H1 (cell line): Measurements from ENCODE around the gene PEX14. TPM values are rescaled to one million over a fixed set of nuclear protein-coding genes. Genes with fewer than 3 reads are reported as not detected.

Source experiments
- CTCF ChIA-PET: fragments of 300-600 bp; sonication (Branson Sonifier 250); formaldehyde crosslinking; loops from one replicate; lab custom pipeline; 2021; ENCODE audit not compliant: partially characterized antibody; lab: Charles Lee
- POLR2A ChIA-PET: fragments of 300-600 bp; sonication (Branson Sonifier 250); formaldehyde crosslinking; loops from one replicate; lab custom pipeline; 2021; ENCODE audit warnings: inconsistent platforms; ENCODE audit not compliant: partially characterized antibody; lab: Charles Lee
- DNase-seq, 2 experiments: peaks; one replicate each; pipeline versions ENCODE4 v3.0.0 to v3.0.0-alpha.2; 2010 to 2022; ENCODE audit warnings: low spot score in 2 of 2, low read depth in 1 of 2, mixed read lengths in 1 of 2
- FAIRE-seq: peaks from 2 replicates; lab custom pipeline; 2011; peaks lifted over from hg19 to GRCh38; lab: Jason Lieb, UNC
- H2AFZ ChIP-seq: 2 replicates; pipeline ENCODE4 v1.8.1; 2012; ENCODE audit warnings: low read length, inconsistent platforms
- H2AK5ac ChIP-seq: 2 replicates; pipeline ENCODE4 v1.6.1; 2013; ENCODE audit warnings: low read depth, low read length
- H2BK120ac ChIP-seq: replicated peaks from 2 replicates; pipeline ENCODE3; 2013; ENCODE audit warnings: low read depth, low read length, inconsistent platforms
- H2BK12ac ChIP-seq: 2 replicates; pipeline ENCODE4 v1.6.1; 2013; ENCODE audit warnings: low read depth, low read length
- H2BK15ac ChIP-seq: 2 replicates; pipeline ENCODE4 v1.6.1; 2013; ENCODE audit warnings: low read length
- H2BK20ac ChIP-seq: 2 replicates; pipeline ENCODE4 v1.6.1; 2013; ENCODE audit warnings: low read length
- H2BK5ac ChIP-seq: 2 replicates; pipeline ENCODE4 v1.6.1; 2013; ENCODE audit warnings: low read depth, low read length
- H3K14ac ChIP-seq: 2 replicates; pipeline ENCODE4 v1.6.1; 2013; ENCODE audit warnings: inconsistent platforms; ENCODE audit not compliant: insufficient read length
- H3K18ac ChIP-seq: 2 replicates; pipeline ENCODE4 v1.6.1; 2013; ENCODE audit warnings: low read length; ENCODE audit errors: extremely low read depth
- H3K23ac ChIP-seq: 2 replicates; pipeline ENCODE4 v1.6.1; 2013; ENCODE audit warnings: inconsistent platforms; ENCODE audit not compliant: insufficient read length
- H3K23me2 ChIP-seq: 2 replicates; pipeline ENCODE4 v1.6.1; 2013; ENCODE audit warnings: low read depth, low read length
- H3K27ac ChIP-seq: 2 replicates; pipeline ENCODE4 v1.6.1; 2011; ENCODE audit warnings: low read depth, low read length, inconsistent platforms
- H3K27me3 ChIP-seq, 4 experiments: replicated peaks in 1 of 4; 1 replicate in 1 of 4; 2 replicates in 3 of 4; pipeline versions ENCODE4 v1.6.1 to v1.8.1; 2011 to 2013; ENCODE audit warnings: low read length in 3 of 4, mild to moderate bottlenecking in 3 of 4, inconsistent platforms in 2 of 4, mixed read lengths in 2 of 4, moderate library complexity in 1 of 4; ENCODE audit not compliant: control insufficient read depth in 3 of 4, insufficient read depth in 3 of 4; ENCODE audit errors: extremely low read depth in 1 of 4
- H3K36me3 ChIP-seq, 4 experiments: 2 replicates each; pipeline versions ENCODE4 v1.6.1 to v1.8.1; 2011 to 2013; ENCODE audit warnings: mild to moderate bottlenecking in 4 of 4, low read length in 3 of 4, moderate library complexity in 2 of 4, control low read depth in 1 of 4, inconsistent platforms in 1 of 4; ENCODE audit not compliant: insufficient read depth in 4 of 4, control insufficient read depth in 2 of 4
- H3K4ac ChIP-seq: replicated peaks from 2 replicates; pipeline ENCODE3; 2013; ENCODE audit warnings: low read length, low read depth, mixed read lengths, inconsistent platforms; ENCODE audit not compliant: insufficient read length
- H3K4me1 ChIP-seq, 4 experiments: replicated peaks in 1 of 4; 1 replicate in 1 of 4; 2 replicates in 3 of 4; pipeline versions ENCODE4 v1.6.1 to v1.8.1; 2011 to 2013; ENCODE audit warnings: low read length in 3 of 4, inconsistent platforms in 2 of 4, mixed read lengths in 1 of 4; ENCODE audit not compliant: insufficient read depth in 4 of 4, control insufficient read depth in 3 of 4
- H3K4me2 ChIP-seq, 2 experiments: 2 replicates each; pipeline versions ENCODE4 v1.6.1 to v1.8.1; 2011 to 2013; ENCODE audit warnings: low read depth in 2 of 2, low read length in 2 of 2, control low read depth in 1 of 2, inconsistent platforms in 1 of 2, mild to moderate bottlenecking in 1 of 2; ENCODE audit not compliant: insufficient read depth in 1 of 2
- H3K4me3 ChIP-seq, 4 experiments: fragments of 200-600, 300-600 bp in 1 of 4; sonication (generic), shearing (Covaris generic), sonication (Bioruptor Twin) in 1 of 4; 2 replicates each; pipeline versions ENCODE4 v1.5.1 to v1.8.1; 2011 to 2016; ENCODE audit warnings: low read length in 4 of 4, low read depth in 3 of 4, control low read depth in 2 of 4, inconsistent platforms in 2 of 4, mild to moderate bottlenecking in 2 of 4, mixed read lengths in 1 of 4, moderate library complexity in 1 of 4; ENCODE audit not compliant: insufficient read depth in 2 of 4; ENCODE audit errors: extremely low read depth in 1 of 4
- H3K56ac ChIP-seq: replicated peaks from 2 replicates; pipeline ENCODE3; 2013; ENCODE audit warnings: low read depth, mild to moderate bottlenecking, mixed read lengths, low read length, inconsistent platforms; ENCODE audit not compliant: insufficient read length
- H3K79me1 ChIP-seq: 2 replicates; pipeline ENCODE4 v1.6.1; 2013; ENCODE audit warnings: low read depth, low read length, control low read depth
- H3K79me2 ChIP-seq, 2 experiments: 2 replicates each; pipeline versions ENCODE4 v1.6.1 to v1.8.1; 2012 to 2013; ENCODE audit warnings: low read length in 2 of 2, mild to moderate bottlenecking in 2 of 2, inconsistent platforms in 1 of 2; ENCODE audit not compliant: insufficient read depth in 2 of 2, control insufficient read depth in 1 of 2
- H3K9ac ChIP-seq, 4 experiments: replicated peaks in 1 of 4; 1 replicate in 1 of 4; 2 replicates in 3 of 4; pipeline versions ENCODE4 v1.6.1 to v1.8.1; 2011 to 2013; ENCODE audit warnings: low read depth in 3 of 4, low read length in 3 of 4, control low read depth in 2 of 4, mild to moderate bottlenecking in 2 of 4, moderate library complexity in 2 of 4, inconsistent platforms in 1 of 4; ENCODE audit errors: extremely low read depth in 1 of 4
- H3K9me3 ChIP-seq, 2 experiments: 2 replicates each; pipeline versions ENCODE4 v1.6.1 to v1.8.1; 2012 to 2013; ENCODE audit warnings: mild to moderate bottlenecking in 2 of 2, moderate library complexity in 2 of 2, control low read depth in 1 of 2, inconsistent platforms in 1 of 2, low read depth in 1 of 2, low read length in 1 of 2, mixed read lengths in 1 of 2; ENCODE audit not compliant: insufficient read depth in 2 of 2
- H4K20me1 ChIP-seq, 2 experiments: replicated peaks in 1 of 2; 2 replicates each; pipeline versions ENCODE3 to v1.8.1; 2011 to 2013; ENCODE audit warnings: inconsistent platforms in 2 of 2, low read length in 2 of 2, mild to moderate bottlenecking in 1 of 2; ENCODE audit not compliant: insufficient read depth in 2 of 2, control insufficient read depth in 1 of 2
- H4K5ac ChIP-seq: 2 replicates; pipeline ENCODE4 v1.6.1; 2013; ENCODE audit warnings: low read length, low read depth, mixed read lengths, inconsistent platforms; ENCODE audit not compliant: insufficient read length
- H4K8ac ChIP-seq: 2 replicates; pipeline ENCODE4 v1.8.0; 2013; ENCODE audit warnings: mild to moderate bottlenecking, moderate library complexity, low read length, inconsistent platforms; ENCODE audit not compliant: insufficient read depth; ENCODE audit errors: extremely low read depth
- H4K91ac ChIP-seq: replicated peaks from 2 replicates; pipeline ENCODE3; 2013; ENCODE audit warnings: low read length, mixed read lengths, inconsistent platforms; ENCODE audit not compliant: insufficient read length
- CBX5 ChIP-seq: fragments of 300-800, 300-1000 bp; sonication (generic); IDR thresholded peaks from 2 replicates; pipeline ENCODE4 v1.7.1; 2016; ENCODE audit warnings: antibody characterized with exemption, low read length, low read depth
- EZH2 ChIP-seq: fragments of 200-600 bp; sonication (generic); IDR thresholded peaks from 2 replicates; pipeline ENCODE4 v1.7.1; 2012; ENCODE audit warnings: low read depth, mild to moderate bottlenecking, moderate library complexity, low read length, inconsistent platforms; ENCODE audit not compliant: severe bottlenecking
- KDM5A ChIP-seq: fragments of 200-600 bp; IDR thresholded peaks from 2 replicates; pipeline ENCODE4 v1.7.1; 2012; ENCODE audit warnings: mild to moderate bottlenecking, low read length, inconsistent platforms, mixed read lengths
- RBBP5 ChIP-seq: IDR thresholded peaks from 2 replicates; pipeline ENCODE4 v1.7.1; 2012; ENCODE audit warnings: low read depth, mild to moderate bottlenecking, inconsistent platforms, low read length, moderate library complexity, borderline replicate concordance
- SIN3A ChIP-seq, 2 experiments: IDR thresholded peaks in 1 of 2; conservative IDR thresholded peaks in 1 of 2; 2 replicates each; pipeline ENCODE4 v1.6.1; 2011 to 2012; ENCODE audit warnings: low read length in 2 of 2, improper control_type of control experiment in 1 of 2, low read depth in 1 of 2, mild to moderate bottlenecking in 1 of 2
- WGBS, 2 experiments: shearing (Covaris generic) in 1 of 2; methylation state at CpG; one replicate each; pipeline versions ENCODE4 v1.1.6 to v1.1.7; 2013 to 2015; ENCODE audit warnings: low lambda C conversion rate in 2 of 2, mixed read lengths in 2 of 2, inconsistent platforms in 1 of 2, low coverage in 1 of 2, missing lambda C conversion rate in 1 of 2; ENCODE audit not compliant: insufficient replicate concordance in 2 of 2, insufficient coverage in 1 of 2, insufficient read length in 1 of 2; ENCODE audit errors: extremely low coverage in 1 of 2, missing lambda C conversion rate in 1 of 2; 5-methylcytosine and 5-hydroxymethylcytosine counted together
- long read RNA-seq, 2 experiments: library from RNA in 1 of 2; library from capped mRNA in 1 of 2; stranded (forward); transcript quantifications; one replicate each; pipeline ENCODE4 v2.0.0, GENCODE V29; 2021; ENCODE audit warnings: inconsistent platforms in 1 of 2
- polyA minus RNA-seq, 3 experiments: library from RNA; depleted of rRNA, polyadenylated mRNA; stranded (reverse); fragments of >200 nt; gene quantifications; 1 replicate in 2 of 3; 2 replicates in 1 of 3; pipeline ENCODE4 v1.2.3, GENCODE V29; 2011
- polyA plus RNA-seq, 7 experiments: library from polyadenylated mRNA; depleted of rRNA in 3 of 7; stranded (reverse) in 5 of 7; unstranded in 2 of 7; fragments of >200 nt in 5 of 7; fragments of 200-250 nt in 2 of 7; gene quantifications; 1 replicate in 5 of 7; 2 replicates in 1 of 7; 4 replicates in 1 of 7; pipeline versions ENCODE4 v1.2.1 to v1.2.3, GENCODE V29; 2011 to 2013; ENCODE audit warnings: missing spikeins in 2 of 7, mixed read lengths in 2 of 7
- total RNA-seq: library from RNA; stranded (reverse); fragmentation: NEBNext Ultra II Directional; extraction: Animal tissue kit (Norgen Biotek cat#: 25700); gene quantifications from 2 replicates; pipeline ENCODE4 v1.2.1, GENCODE V29; 2021

Gene PEX14, protein sequence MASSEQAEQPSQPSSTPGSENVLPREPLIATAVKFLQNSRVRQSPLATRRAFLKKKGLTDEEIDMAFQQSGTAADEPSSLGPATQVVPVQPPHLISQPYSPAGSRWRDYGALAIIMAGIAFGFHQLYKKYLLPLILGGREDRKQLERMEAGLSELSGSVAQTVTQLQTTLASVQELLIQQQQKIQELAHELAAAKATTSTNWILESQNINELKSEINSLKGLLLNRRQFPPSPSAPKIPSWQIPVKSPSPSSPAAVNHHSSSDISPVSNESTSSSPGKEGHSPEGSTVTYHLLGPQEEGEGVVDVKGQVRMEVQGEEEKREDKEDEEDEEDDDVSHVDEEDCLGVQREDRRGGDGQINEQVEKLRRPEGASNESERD
- 19.8 and 25.5 TPM in 2 replicates for total RNA-seq
- 13.0 and 24.0 TPM in 2 replicates for polyA plus RNA-seq (2011; rRNA removed)
- 19.1 TPM for polyA plus RNA-seq (2011; cell fraction: cytosol; rRNA removed)
- 23.0 TPM for polyA plus RNA-seq (2011; cell fraction: nucleus; rRNA removed)
- polyA plus RNA-seq (2012, experiment 1 of 2) = 12.3 to 26.3 TPM (median 24.9 TPM) in 4 replicates
- 22.9 TPM for polyA plus RNA-seq (2012, experiment 2 of 2)
- polyA plus RNA-seq (2013, experiment 1 of 2) = 20.4 TPM
- polyA plus RNA-seq (2013, experiment 2 of 2) = 23.6 TPM
- 7.1 and 7.4 TPM in 2 replicates for polyA minus RNA-seq (2011; rRNA and poly(A)+ RNA removed)
- polyA minus RNA-seq (2011; cell fraction: cytosol; rRNA and poly(A)+ RNA removed) = 11.6 TPM
- 10.0 TPM for polyA minus RNA-seq (2011; cell fraction: nucleus; rRNA and poly(A)+ RNA removed)
- long read RNA-seq, experiment 1, partial matches to known transcripts = 11 of 21 reads
- long read RNA-seq, experiment 1, other reads (novel, unspliced or antisense) = 10 of 21 reads
- long read RNA-seq, experiment 2, transcript PEX14-201 (9 exons, 1,985 nt) = major isoform, 21 of 26 reads
- long read RNA-seq, experiment 2, partial matches to known transcripts = 2 of 26 reads
- long read RNA-seq, experiment 2, other reads (novel, unspliced or antisense) = 3 of 26 reads

DNA sequence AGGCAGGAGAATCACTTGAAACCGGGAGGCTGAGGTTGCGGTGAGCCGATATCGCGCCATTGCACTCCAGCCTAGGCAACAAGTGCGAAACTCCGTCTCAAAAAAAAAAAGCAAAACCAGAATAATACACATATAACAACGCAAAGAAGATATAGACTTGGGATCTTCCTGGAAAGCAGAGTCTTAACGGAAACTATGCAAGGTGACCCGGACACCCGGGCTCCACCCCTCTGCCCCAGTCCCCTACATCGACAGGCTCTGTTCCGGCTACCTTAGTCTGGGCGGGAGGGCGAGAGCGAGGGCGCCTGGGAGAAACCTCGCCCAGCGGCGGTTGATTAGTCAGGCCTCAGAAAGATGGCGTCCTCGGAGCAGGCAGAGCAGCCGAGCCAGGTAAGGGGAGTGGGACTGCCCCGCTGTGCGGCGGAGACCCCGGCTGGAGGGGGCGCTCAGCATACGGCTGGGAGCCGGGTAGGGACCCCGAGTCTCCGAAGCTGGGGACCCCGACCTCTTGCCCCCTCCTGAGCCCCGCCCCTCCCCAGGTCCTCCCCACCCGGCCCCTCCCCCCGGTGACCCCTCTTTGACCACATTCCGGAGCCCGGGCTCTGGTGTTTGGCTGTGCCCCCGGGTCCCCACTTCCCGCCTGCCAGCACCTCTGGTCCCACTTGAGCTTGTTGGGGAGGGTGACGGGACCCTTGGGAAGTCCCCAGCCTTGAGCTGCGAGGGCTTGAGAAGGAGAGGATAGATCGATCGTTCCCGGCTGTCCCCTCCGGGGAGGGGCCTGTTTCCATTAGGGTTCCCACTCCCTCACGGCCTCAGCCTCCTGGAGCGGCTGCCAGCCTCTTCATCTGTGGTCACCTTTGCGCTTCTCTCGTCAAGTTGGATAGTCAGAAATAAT is at the start of gene PEX14:
TSS of gene PEX14 (plus strand) at position 338 of the 895 bp plus-strand sequence. CDS start at position 355, 17 bp downstream.
- peaks cover 4 to 51% of the 10 kb centered on the region in 2 experiments; a peak in 3 of 4 replicates for H3K79me2 ChIP-seq
- no peak for FAIRE-seq
- TF ChIP-seq RBBP5 (peak; percentile 92), EZH2 (no peak), SIN3A (conservative IDR thresholded peaks at IDR 0.05 in 1 of 2, IDR thresholded peaks at IDR 0.05 in 1 of 2; ENCODE audit: low read depth in 1 of 2, low read length in 2 of 2) (peak; percentile 40 to 81; a peak in 2 of 4 replicates), CBX5 (no peak), KDM5A (peak; percentile 87)

More for the DNA sequence above, at the start of gene PEX14:
- POLR2A ChIA-PET = interaction anchor here (0.8 to 2.0 kb wide), 10 partner anchors 10 to 160 kb away, joined by 3 to 8 read pairs (median 4); partner anchors contain the start of genes CENPS and CORT
- H2BK15ac ChIP-seq = no peak within 1 kb of the TSS
- H4K8ac ChIP-seq = peak within 1 kb of the TSS; percentile 98
- no peak within 1 kb of the TSS for H3K23ac ChIP-seq
- H3K27me3 ChIP-seq = no peaks in the 10 kb centered on the region
- DNase-seq = peak; percentile 76 to 92
- H2BK20ac ChIP-seq = no peak within 1 kb of the TSS
- 0 out of 8 replicates have a peak, but pooled peaks cover 0 to 2% (median 0%) of the 10 kb centered on the region in 4 experiments for H3K36me3 ChIP-seq
- peak within 1 kb of the TSS; percentile 85 for H4K5ac ChIP-seq
- H3K79me1 ChIP-seq = peaks cover 9% of the 10 kb centered on the region; the same call in 1 of the 2 replicates
- peak within 1 kb of the TSS; percentile 53 to 91 (median 86) for H3K9ac ChIP-seq
- H2BK12ac ChIP-seq = no peak within 1 kb of the TSS
- no peak within 1 kb of the TSS for H2AK5ac ChIP-seq
- peak within 1 kb of the TSS; percentile 44; the same call in 1 of the 2 replicates for H3K27ac ChIP-seq
- H3K23me2 ChIP-seq = peaks cover 9% of the 10 kb centered on the region
- peak within 1 kb of the TSS; percentile 73 for H2BK5ac ChIP-seq
- no peaks in the 10 kb centered on the region for H3K9me3 ChIP-seq
- H3K4me2 ChIP-seq = peak within 1 kb of the TSS; percentile 85 to 92
- H3K56ac ChIP-seq = peak within 1 kb of the TSS; percentile 54
- CTCF ChIA-PET = interaction anchor here (0.6 to 1.0 kb wide), 5 partner anchors 12 to 46 kb away, joined by 3 to 4 read pairs (median 3); no protein-coding TSS in a partner anchor
- H3K4me1 ChIP-seq = no peaks in the 10 kb centered on the region; a peak in 3 of 7 replicates
- peak within 1 kb of the TSS; percentile 52 for H4K91ac ChIP-seq
- H2AFZ ChIP-seq = no peak within 1 kb of the TSS; the same call in 1 of the 2 replicates
- H3K4ac ChIP-seq = no peak within 1 kb of the TSS
- H3K18ac ChIP-seq = peak within 1 kb of the TSS; percentile 65
- 19% methylated on average over 33 of the region's 50 CpGs; no CpG with 5 or more reads in 1 of the 2 experiments for WGBS, 2 experiments
- H3K14ac ChIP-seq = no peak within 1 kb of the TSS
- peaks cover 2 to 4% of the 10 kb centered on the region in 2 experiments for H4K20me1 ChIP-seq
- H3K4me3 ChIP-seq = peak within 1 kb of the TSS; percentile 88 to 98 (median 92)
- no peak within 1 kb of the TSS for H2BK120ac ChIP-seq
